Loucy (cell line): ENCODE data around the gene UBE2Q1.

ENCODE experiments used
- CTCF ChIP-seq: fragments of 200-600 bp; sonication (generic); conservative IDR thresholded peaks from 2 replicates; pipeline ENCODE4 v1.5.1; 2014; ENCODE audit warnings: mild to moderate bottlenecking, antibody characterized with exemption, low read length
- EZH2phosphoT487 ChIP-seq: fragments of 200-600 bp; IDR thresholded peaks from 2 replicates; pipeline ENCODE4 v1.6.1; 2018; ENCODE audit warnings: antibody characterized with exemption, mild to moderate bottlenecking, moderate library complexity, borderline replicate concordance

- TF ChIP-seq CTCF (no peak), EZH2phosphoT487 (no peak)
Measured at GRCh38 chr1:154607106-154607608, 48.7 kb upstream of the UBE2Q1 start.
